ENCODE measurements around the gene TNFRSF1B.

Gene TNFRSF1B

DNA sequence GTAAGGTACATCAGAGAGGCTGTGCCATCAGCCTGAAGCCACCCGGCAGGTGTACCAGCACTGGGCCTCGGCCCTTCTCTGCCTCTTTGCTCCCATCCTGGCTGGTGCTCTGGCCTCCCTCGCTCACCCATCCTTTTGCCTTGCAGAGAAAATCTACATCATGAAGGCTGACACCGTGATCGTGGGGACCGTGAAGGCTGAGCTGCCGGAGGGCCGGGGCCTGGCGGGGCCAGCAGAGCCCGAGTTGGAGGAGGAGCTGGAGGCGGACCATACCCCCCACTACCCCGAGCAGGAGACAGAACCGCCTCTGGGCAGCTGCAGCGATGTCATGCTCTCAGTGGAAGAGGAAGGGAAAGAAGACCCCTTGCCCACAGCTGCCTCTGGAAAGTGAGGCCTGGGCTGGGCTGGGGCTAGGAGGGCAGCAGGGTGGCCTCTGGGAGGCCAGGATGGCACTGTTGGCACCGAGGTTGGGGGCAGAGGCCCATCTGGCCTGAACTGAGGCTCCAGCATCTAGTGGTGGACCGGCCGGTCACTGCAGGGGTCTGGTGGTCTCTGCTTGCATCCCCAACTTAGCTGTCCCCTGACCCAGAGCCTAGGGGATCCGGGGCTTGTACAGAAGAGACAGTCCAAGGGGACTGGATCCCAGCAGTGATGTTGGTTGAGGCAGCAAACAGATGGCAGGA, 24.5 kb upstream of the TNFRSF1B start:
- DNase-seq (ENCODE audit: low spot score) = no peak

DNA sequence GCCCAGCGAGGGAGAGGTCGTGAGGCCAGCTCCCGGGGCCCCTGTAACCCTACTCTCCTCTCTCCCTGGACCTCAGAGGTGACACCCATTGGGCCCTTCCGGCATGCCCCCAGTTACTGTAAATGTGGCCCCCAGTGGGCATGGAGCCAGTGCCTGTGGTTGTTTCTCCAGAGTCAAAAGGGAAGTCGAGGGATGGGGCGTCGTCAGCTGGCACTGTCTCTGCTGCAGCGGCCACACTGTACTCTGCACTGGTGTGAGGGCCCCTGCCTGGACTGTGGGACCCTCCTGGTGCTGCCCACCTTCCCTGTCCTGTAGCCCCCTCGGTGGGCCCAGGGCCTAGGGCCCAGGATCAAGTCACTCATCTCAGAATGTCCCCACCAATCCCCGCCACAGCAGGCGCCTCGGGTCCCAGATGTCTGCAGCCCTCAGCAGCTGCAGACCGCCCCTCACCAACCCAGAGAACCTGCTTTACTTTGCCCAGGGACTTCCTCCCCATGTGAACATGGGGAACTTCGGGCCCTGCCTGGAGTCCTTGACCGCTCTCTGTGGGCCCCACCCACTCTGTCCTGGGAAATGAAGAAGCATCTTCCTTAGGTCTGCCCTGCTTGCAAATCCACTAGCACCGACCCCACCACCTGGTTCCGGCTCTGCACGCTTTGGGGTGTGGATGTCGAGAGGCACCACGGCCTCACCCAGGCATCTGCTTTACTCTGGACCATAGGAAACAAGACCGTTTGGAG, 23.7 kb upstream of the TNFRSF1B start:
- no peak for DNase-seq (ENCODE audit: low spot score)

DNA sequence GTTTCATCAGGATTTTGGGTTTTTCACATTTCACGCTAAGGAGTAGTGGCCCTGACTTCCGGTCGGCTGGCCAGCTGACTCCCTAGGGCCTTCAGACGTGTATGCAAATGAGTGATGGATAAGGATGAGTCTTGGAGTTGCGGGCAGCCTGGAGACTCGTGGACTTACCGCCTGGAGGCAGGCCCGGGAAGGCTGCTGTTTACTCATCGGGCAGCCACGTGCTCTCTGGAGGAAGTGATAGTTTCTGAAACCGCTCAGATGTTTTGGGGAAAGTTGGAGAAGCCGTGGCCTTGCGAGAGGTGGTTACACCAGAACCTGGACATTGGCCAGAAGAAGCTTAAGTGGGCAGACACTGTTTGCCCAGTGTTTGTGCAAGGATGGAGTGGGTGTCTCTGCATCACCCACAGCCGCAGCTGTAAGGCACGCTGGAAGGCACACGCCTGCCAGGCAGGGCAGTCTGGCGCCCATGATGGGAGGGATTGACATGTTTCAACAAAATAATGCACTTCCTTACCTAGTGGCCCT, 23.1 kb upstream of the TNFRSF1B start:
- no peak for DNase-seq (ENCODE audit: low spot score)

DNA sequence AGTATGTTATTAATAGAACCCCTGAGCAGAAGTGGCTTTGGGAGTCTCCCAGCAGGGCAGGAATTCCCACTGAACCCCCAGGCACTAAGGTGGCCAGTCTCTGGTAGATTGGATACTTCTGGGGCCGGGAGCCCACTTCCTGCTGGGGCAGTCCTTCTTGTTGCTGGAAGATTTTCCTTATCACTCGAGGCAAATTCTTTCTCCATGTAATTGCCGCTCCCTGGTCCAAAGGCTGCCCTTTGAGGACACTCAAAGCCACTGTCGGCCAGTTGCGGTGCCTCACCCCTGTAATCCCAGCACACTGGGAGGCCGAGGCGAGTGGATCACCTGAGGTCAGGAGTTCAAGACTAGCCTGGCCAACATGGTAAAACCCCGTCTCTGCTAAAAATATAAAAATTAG, 22.6 kb upstream of the TNFRSF1B start:
- DNase-seq (ENCODE audit: low spot score) = no peak

DNA sequence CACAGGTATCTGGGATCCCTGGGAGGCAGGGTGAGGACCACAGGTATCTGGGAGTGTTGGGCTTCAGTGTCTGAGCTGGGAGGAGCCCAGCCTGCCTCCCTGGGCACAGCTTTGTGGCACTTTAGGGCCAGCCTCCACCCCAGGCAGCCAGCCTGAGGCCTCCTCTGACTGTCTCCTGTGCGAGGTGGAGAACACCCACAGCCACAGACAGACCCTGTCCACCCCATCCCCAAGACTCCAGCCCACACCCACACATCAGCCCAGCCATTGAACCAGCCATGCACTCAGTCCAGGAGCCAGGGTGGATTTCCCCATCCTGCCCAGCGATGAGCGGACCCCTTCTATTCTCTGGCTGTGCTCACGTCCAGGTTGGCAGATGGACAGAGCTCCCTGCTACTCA, 21.8 kb upstream of the TNFRSF1B start:
- DNase-seq (ENCODE audit: low spot score) = no peak

DNA sequence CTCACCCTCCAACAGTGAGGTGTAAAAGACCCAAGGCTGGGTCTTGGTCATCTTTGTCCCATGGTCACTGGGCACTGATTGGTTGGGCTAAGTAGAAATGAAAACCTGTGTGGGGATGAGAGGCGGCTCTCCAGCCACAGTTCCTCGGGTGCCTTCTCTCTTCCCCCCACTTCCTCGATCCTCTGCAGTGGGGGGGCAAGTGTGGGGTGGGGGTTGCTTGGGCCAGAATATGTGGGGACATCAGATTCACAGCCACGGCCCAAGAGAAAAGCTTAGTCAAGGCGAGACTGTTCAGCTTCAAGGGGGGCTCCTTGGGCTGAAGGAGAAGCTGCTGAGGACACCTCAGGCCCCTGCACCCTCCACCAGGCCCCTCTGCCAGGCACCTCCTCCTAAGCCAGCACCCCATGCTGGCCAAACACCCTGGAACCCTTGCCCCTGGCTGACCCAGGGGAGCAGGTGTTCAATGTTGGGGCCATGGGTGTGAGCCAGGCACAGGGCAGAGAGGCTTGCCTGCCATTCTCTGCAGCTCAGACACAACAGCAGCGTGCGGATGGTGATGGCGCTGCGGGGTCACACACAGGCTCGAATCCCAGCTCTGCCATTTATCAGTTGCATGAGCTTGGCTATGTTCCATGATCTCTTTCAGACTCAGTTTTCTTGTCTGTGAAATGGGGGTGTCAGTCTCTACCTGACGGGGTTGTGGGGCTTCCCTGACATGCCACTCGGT, 21.0 kb upstream of the TNFRSF1B start:
- DNase-seq (ENCODE audit: low spot score) = no peak

DNA sequence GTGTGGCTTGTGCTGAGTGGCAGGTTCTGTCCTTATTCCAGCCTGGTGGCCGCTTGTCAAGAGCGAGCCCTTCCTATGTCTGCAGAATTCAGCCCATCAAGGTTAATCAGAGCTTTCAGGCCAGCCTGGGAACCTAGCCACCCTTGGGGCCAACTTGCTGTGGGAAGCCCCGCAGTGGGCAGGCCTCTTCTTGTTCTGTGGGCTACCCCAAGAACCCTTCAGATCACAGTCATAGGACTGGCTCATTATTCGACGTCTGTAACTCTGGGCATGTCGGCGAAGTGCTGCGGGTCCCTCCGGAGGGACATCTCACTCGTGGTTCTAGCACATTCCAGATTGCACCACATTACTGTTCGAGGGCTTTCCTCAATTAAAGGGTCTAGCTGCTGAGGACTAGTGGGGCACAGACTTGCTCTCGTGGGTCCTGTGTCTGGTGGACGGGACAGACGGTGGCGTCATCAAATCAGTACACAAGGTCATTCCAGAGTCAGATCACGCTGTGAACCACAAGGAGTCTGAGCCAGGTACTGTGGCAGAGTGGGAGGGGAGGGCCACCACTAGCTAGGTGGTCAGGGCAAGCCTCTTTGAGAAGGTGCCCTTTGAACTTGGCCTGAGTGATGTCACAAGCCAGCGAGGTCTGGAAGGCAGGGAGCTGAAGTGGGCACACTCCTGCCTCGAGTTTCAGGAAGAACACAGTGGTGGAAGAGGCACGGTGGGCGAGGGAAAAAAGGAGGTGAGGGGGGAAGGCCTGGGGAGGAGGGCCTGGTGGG, 20.3 kb upstream of the TNFRSF1B start:
- DNase-seq (ENCODE audit: low spot score) = no peak

DNA sequence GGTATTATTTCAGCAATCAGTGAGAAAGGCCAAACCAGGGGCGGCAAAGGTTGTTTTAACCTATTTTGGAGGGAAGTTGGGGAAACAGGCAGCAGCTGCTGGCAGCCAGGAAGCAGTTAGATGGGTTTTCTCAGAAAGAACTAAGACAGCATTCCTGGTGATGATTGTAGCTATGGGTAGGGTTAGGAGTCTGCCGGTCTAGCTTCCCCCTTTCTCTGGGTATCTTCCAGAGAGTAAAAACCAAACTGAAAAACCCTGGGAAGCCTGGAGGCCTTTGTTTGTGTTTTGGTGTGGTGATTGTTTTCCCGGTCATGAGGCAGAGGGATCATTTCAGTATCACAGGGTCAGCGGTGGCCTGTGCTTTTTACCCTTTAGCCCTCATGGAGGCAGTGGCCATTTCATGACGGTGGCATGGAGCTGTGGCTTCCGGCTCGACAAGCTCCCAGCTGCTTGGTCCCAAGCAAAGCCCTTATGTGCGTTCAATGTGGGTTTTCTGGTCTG, 19.5 kb upstream of the TNFRSF1B start:
- no peak for DNase-seq (ENCODE audit: low spot score)

DNA sequence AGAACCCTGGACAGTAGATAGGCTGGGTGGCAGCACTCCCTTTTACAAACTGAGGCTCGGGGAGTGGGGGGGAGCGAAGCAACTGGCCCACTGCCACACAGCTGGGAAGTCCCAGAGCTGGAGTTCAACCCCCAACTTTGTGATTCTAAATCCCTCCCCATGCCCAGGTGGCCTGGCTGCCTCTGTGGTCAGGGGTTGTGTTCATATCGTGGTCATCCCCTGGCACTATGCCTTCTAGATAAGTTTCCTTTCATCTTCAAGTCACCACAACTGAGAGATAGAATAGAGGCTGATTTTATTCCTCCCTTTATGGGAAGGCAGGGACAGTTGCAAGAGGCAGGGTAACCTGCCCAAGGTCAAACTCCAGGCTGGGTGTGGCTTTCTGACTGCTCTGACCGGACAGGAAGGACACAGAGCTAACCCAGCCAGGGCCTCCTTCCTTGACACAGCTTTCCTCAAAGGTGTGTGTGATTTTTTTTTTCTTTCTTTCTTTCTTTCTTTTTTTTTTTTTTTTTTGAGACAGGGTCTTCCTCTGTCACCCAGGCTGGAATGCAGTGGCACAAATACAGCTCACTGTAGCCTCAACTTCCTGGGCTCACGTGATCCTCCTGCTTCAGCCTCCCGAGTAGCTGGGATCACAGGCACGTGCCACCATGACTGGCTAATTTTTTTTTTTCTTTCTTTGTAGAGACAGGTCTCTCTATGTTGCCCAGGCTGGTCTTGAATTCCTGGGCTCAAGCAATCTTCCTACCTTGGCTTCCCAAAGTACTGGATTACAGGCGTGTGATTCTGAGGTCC, 18.4 kb upstream of the TNFRSF1B start:
- no peak for DNase-seq (ENCODE audit: low spot score)

DNA sequence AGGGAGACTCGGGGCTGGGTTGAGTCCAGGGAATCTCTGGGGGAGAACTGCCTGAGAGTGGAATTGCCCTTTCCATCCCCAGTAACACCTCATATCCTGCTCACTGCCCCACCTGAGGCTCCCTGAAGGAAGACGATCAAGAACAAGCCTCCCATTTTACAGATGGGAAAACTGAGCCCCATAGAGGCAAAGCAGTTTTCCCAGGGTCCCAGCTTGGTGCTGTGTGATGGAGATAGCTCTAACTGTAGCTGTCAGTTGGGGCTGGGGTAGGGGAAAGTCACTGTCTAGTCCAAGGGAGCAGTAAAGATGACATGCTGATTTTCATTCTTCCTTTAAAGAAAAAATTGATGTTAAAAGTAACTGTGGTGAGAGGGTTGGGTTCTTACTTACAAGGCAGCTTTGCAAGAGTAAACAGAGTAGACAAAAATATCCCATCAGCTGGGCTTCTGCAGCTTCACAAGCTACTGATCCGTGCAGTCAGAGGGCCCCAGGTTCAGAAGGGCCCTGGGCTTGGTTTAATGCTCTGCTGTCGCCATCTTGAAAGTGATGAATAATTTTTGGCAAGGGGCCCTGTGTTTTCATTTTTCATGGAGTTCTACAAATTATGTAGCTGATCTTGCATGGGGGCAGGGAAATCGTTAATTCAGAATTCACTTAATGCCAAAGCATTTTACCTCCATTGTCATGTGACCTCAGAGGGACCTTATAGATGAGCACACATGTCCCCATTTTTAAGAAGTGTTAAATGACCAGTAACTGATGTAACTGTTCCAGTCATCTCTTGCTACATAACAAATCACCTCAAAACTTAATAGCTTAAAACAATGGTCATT, 17.6 kb upstream of the TNFRSF1B start:
- DNase-seq (ENCODE audit: low spot score) = no peak

DNA sequence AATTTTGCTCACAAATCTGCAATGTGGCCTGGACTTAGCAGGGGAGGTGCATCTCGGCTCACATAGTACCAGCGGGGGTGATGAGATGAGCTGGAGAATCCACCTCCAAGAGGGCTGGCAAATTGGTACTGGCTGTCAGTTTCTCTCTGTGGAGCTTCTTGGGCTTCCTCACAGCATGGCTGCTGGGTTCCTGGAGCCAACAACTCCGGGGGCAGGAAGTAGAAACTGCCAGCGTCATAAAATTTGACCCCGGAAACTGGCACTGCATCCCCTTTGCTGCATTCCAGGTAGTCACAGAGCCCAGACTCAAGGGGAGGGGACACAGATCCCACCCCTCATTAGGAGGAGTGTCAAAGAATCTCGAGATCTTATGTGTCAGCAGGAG, 17.0 kb upstream of the TNFRSF1B start:
- DNase-seq (ENCODE audit: low spot score) = no peak

DNA sequence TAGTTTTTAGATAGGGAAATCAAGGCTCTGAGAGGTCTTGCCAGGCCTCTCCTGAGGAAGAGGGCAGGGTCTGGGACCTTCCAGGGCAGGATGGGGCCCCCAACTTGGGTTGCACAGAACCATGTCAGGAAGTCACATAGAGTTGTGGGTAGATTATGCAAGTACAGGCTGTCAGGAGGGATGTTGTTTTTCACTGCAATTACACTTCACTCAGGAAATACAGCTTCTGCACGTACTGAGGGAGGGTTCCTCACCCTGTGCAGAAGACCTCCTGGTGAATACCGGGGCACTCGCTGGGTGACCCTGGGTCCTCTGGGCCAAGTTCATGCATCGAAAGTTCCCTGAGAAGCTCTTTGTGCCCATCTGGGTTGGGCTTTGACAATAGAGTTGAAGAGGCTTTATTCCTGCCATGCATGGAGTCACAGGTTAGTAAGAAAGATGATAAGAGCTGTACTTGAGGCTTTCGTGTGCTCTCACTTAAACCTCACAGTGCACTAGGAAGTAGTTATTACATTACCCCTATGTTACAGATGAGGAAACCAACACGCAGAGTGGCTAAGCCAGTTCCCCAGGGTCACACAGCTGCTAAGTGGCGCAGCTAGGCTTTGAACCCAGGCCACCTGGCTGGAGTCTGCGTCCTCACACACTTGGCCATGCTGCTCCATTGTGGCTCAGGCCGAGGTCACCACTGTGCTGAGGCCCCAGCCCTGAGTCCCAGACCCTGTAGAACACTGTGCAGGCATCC, 16.2 kb upstream of the TNFRSF1B start:
- DNase-seq (ENCODE audit: low spot score) = peak; percentile 59

DNA sequence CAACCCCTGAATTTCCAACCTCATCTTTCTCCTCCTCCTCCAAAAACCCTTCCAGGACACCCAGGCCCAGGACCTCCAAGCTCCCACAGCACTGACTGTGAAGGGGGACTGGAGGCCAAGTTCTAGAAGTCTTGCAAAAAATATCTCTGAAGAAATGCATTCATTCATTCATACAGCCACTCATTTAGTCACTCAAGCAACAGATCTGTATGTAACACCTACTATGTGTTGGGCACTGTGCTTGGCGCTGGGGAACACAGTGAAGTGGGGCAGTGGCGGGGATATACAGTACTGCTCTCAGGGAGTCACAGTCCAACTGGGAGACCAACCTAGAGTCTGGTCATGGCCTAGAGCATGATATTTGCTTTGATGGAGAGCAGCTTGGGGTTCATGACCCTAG, 15.3 kb upstream of the TNFRSF1B start:
- DNase-seq (ENCODE audit: low spot score) = no peak

DNA sequence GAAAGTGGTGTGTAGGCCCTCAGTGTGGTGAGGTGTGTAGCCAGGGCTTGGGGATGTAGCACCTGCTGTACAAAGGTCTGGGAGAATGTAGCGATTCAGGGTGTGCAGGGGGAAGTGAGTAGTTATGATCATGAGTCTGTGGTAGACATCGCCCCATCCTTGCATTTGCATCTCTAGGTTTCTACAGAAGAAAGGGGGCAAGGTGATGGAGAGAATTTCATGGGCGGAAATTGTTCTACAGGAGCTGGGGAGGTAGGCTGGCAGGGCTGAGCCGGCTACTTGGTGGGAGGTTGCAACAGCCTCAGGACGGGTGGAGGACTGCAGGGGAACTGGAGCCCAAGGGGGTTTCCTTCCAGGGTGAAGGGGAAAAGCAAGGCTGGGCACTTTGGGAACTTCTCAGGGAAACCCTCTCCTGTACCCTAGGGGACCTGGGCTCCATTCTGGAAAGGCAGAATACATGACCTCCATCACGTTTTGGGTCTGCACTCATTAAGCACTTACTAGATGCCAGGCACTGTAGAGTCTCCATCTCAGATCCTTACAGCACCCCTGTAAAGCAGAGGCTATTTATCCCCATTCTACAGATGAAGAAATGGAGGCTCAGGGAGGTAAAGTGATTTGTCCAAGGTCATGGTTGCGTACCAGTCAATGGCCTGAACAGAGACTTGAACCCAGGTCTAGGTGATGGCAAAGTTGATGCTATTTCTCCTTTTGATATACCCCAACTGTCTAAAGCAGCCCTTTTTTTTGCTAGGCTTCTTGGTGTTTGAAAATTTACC, 14.5 kb upstream of the TNFRSF1B start:
- no peak for DNase-seq (ENCODE audit: low spot score)

DNA sequence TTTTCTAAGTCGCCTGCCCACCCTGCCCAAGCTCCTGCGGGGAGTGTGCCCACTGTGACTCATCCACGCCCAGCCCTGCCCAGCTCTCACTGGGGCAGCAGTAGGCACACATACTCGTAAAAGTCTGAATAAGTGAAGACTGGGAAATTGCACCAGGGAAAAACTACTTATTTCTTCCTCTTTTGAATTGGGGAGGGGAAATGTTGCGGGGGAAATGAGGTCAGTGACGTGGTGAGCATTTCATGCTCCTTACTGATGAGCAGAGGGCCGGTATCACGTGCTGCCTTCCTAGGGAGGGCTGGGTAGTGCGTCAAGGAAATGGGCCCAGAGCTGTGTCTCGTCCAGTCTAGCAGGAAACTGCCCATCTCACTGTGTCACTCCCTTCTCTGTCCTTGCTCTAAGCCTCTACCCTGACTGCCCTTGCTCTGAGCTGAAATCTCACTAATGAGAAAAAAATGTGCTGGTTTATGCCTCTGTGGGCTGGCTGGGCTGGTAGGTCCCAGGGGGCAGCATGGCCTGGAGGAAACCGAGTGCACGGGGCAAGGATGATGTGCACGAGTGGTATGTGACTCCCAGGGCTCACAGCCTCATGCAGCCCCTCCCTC, 13.5 kb upstream of the TNFRSF1B start:
- DNase-seq (ENCODE audit: low spot score) = no peak

DNA sequence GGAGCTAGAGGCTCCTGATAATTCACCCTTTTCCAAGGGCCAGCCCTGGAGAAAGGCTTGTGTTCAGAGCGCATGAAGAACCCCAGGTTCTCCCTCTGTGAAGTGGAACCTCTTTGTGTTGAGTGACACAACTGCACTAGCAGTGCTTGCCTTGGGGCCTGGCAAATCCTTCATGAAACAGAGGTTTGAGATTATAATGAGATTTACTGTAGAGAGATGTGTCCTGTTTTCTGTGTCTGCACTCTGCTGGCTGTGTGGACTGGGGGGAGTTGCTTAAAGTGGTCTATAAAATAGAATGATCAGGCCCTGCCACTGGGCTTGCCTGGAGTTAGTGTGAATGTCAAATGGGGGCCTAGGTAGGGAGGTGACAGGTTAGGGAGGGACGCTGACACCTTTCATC, 11.5 kb upstream of the TNFRSF1B start:
- no peak for DNase-seq (ENCODE audit: low spot score)

DNA sequence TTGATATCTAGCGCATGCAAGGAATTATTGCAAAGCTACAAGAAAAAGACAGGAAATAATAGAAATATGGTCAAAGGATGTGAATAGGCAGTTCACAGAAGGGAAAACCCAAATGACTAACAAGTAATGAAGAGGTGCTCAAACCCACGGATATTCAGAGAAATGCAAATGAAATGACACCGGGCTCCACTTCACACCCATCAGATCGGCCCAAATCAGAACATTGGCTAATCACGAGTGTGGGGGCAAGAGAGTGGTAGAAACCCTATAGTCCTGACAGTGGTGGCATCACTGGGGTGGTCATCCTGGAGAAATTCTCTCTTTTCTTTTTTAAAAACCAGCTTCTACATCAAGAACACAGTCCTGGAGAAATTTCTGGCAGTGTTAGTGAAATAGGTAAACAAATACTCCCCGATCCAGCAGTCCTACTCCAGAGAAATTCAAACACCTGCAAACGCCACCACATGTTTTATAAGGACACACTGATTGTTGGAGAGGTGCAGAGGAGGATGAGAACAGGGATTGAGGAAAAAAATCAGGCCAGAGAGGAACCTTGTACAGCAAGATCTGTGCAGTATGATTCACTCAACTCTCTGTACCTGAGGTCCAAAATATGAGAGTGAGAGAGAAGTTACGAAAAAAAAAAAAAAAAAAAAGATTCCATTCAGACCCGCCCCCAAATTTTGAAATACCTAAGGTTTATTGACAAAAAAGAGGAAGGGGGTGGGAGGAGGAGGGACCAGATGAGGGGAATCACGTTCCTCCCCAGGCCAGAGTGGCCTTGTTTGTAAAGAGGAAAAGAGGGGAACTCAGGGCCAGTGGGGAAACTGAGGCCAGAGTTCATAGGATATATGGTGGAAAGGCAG, 9.2 kb upstream of the TNFRSF1B start:
- DNase-seq (ENCODE audit: low spot score) = peak; percentile 82
